Colon (tissue), 2 donors: Measurements from ENCODE around the gene MECR.
A peak's percentile ranks its signal among the peaks of the same experiment; 100 is the strongest.

Source experiments
- FAIRE-seq: peaks from 2 replicates; lab custom pipeline; 2012; peaks lifted over from hg19 to GRCh38; lab: Jason Lieb, UNC
- donor health status: control.
- donor health status: control.

The MECR gene

DNA sequence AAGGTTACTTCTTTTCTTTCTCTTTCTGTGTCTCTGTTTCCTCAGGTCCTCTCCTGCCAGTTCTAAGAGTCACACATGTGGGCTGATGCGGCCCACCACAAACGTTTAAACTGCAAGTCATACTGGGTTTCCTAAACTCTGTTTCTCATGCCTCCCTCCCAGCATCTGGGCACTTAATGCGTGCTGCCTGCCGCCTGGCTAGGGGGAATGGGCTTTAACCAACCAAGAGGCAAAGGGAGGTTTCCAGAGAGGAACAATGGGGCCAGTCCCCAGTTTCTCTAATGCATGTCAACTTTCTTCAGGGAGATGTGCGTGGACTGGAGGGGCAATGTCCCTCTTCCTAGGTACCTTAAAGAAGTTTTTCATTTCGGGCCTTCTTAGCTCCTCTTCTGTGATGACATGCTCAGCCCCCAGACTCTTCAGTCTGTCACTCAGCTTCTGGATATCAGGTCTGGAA, 29.1 kb downstream of the MECR start:
- FAIRE-seq = no peak

DNA sequence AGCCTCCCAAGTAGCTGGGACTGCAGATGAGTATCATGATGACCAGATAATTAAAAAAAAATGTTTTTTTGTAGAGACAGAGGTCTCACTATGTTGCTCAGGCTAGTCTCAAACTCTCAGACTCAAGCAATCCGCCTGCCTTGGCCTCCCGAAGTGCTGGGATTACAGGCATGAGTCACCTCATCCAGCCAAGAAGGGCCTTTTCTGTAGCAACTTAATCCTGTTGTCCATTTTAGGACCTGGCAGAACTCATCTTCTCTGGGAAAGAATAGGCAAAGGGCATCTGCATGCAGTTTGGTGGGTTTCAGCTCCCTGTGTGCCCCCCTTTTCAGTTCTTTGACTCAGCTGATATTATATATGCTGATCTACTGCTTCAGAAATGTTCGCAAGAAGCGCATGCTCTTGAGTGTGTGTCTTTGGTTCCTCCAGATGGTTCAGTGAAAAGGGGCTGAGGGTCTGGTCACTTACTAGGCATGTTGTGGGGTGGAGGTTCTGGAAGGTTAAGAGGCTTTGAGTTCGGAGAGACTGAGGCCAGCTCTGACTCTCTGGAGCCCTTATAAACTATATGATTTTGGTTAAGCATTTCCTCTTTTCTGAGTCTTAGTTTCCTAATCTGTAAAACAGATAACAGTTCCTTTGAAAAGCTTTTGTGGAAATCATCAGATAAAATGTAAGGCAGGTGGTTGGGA, 29.7 kb downstream of the MECR start:
- no peak for FAIRE-seq

DNA sequence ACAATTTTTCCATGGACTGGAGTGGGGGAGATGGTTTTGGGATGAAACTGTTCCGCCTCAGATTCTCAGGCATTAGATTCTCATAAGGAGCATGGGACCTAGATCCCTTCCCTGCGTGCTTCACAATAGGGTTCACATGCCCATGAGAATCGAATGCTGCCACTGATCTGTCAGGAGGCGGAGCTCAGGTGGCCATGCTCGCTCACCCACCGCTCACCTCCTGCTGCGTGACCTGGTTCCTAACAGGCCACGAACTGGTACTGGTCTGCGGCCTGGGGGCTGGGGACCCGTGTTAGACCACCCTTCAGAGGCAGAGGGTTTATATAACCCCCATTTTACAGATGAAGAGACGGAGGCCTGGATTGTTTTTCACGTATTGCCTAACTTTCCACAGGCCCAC, 32.7 kb downstream of the MECR start:
- no peak for FAIRE-seq

DNA sequence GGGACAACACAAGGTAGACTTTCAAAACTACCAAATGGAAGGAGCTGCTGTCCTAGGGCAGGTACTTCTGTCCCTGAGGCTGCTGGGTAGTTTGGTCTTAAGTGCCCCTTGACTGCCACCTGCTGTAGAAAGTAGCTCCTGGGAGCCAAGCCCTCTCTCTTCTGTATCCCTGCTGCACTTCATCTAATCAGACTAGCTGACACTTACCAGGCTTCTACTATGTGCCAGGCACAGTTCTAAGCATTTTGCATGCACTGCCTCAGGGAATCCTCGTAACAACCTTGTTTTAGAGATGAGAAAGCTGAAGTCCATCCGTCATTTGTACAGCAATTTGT, 33.2 kb downstream of the MECR start:
- FAIRE-seq = no peak

DNA sequence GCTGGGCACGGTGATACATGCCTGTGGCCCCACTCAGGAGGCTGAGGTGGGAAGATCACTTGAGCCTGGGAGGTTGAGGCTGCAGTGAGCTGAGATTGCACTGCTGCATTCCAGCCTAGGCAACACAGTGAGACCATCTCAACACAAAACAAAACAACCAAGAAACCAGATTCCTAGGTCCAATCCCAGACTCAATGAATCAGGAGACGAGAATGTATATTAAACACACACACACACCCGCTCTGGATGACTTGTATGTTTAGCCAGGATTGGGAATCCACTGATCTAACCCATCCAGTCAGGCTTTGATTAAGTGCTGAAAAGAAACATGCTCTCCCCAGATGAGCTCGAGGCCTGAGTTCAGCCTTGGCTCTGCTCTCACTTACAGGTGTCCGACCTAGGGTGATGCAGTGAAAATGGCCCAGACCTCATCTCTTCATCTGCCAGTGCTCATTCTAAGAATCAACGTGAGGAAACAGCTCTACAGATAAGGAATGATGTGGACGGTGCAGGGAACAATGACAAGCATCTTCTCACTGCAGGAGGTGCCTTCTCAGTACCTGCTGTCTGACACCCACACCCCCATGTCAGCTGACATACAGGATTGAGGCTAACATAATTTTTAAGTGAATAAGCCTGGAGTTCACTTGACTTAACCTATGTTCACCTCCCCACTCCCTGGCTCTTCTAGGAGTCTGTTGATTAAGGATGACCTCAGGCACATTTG, 33.7 kb downstream of the MECR start:
- no peak for FAIRE-seq

DNA sequence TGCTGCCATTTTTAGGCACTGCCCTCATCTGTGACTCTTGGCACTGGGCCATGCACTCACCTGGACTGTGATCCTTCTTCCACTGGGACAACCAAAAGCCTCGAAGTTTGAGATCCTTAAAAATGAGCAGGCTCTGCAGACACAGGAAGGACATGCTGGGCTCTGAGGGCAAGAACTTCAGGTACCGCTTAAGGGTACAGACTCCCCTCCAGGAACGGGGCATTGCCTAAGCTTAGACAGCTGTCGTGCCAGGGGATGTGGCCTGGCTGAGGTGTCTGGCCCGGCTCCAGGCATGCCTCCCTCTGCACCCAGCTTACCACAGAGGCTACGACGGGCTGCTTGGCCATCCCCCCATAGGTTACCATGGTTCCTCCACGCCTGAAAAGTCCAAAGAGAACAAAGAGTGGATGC, 34.8 kb downstream of the MECR start:
- no peak for FAIRE-seq

DNA sequence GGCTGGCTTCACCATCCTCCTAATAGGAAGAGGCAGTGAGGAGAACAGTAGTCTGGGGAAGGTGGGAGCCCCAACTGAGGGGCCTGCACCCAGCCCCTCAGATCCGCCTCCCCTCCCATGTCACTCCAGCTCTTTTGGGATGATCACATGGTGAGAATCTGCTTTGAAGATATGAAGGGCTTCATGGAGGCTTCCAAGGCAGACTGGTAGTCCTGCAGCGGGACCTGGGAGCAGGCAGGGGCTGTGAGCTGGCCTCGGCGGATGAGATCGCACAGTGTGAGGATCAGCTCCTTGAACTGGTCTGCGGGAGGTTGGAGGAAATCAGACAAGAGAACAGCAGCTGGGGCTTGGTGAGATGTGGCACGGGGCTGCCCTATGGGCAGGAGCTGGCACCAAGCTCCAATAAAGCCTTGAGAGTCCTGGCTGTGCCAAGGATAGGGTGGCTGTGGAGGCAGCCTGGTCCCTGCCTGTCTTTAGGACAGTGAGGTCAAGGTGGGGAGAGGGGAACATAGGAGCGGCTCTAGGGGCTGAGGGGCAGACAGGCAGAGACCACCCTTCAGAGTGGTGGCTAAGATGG, 36.8 kb downstream of the MECR start:
- FAIRE-seq = no peak

DNA sequence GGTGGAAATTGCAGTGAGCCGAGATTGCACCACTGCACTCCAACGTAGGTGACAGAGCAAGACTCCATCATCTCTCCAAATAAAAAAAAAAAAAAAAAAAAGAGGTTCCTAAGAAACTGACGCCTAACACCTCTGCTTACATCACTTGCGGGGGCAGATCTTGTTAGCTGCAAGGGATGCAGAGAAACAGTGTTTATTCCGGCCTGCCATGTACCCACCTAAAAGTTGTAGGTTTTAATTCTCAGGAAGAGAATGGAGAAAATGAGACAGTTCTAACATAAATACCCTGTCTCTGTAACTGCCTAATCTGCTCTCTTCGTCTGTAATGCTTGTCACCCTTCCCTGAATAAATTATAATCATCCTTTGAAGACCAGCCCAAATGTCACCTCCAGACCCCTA, 40.0 kb downstream of the MECR start:
- FAIRE-seq = no peak

DNA sequence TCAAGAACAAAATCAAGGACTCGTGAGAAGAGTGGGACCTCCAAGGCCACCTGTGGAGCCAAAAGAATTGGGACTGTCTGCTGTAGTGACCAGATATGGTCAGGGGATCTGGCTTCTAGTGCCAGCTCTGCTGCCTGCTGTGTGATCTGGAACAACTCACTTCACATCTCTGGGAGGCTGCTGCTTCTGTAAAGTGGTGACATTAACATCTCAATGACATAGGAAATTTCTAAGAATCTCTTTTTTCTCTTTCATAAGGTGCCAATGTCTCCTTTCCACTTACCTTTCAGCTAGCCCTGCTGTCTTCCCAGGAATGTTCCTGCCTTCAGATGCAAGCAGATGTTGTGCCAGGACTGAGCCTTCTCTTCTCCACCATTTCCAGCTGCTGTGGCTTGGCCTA, 44.0 kb downstream of the MECR start:
- no peak for FAIRE-seq

DNA sequence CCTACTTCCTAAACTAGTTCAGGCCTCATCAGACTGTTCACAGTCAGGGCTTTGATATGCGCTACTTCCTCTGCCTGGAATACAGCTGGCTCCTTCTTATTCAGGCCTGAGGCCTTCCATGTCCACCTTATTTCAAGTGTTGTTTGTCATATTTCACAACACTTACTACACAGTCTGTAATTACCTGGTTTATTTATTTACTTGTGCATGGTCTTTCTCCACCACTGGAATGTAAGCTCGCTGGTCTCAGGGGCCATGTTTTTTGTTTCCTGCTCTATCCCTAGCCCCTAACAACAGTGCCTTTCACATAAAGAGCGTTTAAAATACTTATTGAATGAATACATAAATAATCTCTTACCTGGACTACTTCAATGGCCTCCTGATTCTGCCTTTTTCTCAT, 44.5 kb downstream of the MECR start:
- no peak for FAIRE-seq

DNA sequence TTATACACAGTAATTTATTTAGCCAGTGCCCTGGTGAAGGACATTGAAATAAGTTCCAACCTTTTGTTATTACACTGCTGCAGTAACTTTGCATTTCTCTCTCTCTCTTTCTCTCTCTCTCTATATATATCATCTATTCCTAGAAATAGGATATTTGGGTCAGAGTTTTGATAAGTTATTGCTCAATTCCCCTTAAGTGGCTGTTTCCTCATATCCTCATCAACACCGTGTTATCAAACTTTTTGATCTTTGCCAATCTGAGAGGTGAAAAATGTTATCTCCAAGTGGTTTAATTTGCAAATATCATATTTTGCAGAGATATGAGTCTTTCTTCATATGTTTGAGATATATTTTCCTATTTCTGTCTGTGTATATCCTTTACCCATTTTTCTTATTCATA, 47.4 kb downstream of the MECR start:
- no peak for FAIRE-seq

DNA sequence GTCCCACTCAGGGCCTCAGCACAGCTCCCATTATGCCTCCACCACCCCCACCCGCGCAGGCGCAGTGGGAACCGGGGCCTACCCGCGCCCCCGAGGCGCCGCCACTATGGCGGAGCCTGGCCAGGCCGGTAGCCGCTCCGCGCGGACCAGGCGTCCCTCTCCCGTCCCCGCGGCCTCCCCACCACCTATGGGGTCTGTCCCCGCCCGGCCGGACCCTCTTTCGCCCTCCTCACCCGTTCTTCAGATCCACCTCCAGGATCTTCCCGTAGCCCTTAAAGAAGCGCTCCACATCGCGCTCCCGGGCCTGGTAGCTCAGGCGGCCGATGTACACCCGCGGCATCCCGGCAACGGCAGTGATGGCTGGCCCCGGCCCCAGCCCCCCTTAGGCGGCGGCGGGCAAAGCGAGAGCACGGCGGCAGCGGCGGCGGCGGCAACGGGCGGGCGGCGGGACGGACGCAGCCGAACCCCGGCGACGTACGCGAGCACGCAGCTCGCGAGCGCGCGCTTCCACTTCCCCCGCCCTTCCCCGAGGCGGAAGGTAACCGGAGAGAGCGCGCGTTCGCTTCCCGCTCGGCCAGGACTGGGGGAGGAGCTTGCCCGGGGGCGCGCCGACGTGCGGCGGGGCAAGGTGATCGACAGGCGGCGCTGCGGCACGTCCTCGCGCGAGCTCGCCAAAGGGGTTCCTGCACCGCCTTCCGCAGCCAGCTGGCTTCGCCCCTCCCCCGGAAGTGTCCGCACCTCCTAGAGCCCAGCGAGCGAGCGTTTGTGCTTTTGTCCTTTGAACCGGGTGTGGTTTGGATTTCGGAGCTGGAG, 49.1 kb downstream of the MECR start, which contains the start of gene SRSF4:
TSS of gene SRSF4 (minus strand) at position 488 of the 813 bp plus-strand sequence. CDS start at position 340, 148 bp downstream.
- peak; percentile 62 for FAIRE-seq

DNA sequence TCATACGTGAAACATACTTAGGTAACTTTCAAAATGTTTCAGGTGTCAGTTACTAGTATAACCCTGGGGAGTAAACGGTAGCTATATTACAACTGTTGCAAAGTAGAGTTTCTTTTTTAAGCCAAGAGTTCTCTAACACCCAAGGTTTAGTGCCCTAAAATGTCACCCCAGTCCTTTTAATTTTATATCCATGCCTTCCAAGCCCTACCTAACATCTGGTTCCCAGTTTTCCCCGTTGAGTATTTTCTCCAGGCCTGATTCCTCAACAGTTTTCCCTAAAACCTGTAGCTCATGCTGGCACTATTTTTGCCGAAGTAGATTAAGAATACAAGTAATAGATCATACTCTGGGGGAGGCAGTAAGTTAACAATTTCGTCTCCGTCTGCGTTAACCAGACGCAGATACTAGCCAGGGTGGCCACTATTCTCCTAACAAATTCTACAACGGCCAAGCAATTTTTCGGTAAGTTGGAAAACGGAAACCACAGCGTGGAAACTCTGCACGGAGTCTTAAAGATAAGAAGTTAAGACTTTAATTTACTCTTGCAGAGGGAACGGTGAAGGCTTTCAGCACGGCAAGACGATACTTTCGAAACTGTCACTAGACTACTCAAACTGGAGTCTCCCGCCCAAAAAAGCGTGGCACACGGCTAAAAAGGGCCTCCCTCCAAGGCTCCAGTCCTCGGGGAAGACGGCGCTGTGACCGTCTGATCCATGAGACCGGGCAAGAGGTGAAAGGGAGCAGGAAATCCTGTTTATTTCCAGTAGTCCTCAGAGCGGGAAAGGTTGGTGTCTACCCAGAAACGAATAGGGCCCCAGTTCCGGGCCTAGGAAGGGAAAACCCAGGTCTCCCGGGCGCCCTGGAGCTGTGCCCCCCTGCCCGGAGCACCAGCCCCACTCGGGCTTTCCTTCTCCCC, 50.0 kb downstream of the MECR start:
- FAIRE-seq = no peak

DNA sequence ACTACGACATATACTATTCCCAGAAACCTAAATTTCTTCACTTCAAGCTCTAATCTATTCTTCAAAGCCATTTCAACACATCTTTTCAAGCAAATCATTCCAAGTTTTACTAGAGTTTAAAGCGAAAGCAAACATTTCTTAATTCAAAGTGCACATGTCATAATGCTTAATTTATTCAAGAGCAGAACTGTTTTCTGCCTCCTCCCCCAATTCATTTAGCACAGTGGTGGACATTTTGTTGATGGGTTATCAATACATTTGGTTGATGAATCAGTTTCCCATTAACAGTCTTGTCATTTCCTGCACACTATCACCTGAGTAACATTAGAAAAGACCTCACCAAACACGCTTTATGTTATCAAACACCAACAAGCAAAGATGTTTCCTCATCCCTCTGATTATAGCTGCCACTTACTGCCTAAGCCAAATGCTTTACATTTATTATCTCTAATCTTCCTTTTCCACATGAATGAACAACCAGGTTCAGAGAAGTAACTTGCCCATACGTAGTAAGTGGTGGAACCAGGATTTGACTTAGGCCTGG, 51.0 kb downstream of the MECR start:
- FAIRE-seq = no peak

DNA sequence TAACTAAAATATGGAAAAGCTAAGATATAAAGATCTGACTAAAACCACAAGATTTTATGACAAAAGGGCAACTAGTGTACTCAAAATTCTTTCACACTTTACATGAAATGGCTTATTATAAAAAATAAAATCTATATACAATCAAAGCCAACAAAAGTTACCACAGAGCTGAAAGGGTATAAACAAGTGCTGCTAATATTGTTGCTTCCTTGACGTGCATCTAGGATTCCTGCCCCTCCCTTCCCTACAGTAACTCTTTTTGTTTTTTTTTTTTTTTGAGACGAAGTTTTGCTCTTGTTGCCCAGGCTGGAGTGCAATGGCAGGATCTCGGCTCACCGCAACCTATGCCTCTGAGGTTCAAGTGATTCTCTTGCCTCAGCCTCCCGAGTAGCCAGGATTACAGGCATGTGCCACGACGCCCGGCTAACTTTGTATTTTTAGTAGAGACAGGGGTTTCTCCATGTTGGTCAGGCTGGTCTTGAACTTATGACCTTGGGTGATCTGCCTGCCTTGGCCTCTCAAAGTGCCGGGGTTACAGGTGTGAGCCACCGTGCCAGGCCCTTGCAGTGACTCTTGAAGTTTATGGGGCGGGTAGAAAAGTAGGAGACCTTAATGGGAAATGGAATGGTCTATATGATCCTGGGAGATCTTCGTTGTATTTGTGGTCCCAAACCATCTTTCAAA, 53.6 kb downstream of the MECR start:
- FAIRE-seq = no peak

DNA sequence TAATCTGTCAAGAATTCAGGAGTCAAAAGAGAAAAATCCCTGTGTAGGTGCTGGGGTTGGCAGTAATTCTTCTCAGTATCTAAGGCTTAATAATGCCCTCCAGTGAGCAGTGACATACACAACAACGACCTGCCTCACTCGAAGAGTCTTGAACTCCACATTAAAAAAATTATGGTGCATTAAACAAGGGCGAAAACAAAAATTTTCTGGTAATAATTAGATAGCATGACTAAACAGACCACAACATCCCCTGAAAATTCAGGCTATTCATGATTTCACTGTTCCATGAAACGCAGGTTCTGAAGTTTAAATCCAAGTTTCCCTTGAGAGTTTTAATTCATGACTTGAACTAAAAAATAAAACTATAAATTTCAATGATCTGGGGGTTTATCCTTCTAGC, 54.2 kb downstream of the MECR start:
- FAIRE-seq = no peak

DNA sequence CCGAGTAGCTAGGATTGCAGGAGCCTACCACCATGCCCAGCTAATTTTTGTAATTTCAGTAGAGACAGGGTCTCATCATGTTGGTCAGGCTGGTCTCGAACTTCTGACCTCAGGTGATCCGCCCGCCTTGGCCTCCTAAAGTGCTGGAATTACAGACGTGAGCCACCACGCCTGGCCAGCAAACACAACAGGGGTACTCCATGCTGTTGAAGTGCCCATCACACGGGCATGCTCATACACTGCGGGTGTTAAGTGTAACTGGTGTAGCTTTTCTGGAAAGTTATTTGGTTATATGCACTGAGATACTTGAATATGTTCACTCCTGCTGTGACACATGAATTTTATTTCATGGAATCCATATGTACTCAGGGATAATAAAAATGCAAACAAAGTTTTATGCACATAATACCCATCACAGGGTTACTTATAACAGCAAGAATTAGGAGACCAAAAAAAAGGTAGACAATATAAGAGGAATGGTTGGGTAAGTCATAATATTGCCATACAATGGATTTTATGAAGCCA, 58.3 kb downstream of the MECR start:
- no peak for FAIRE-seq

DNA sequence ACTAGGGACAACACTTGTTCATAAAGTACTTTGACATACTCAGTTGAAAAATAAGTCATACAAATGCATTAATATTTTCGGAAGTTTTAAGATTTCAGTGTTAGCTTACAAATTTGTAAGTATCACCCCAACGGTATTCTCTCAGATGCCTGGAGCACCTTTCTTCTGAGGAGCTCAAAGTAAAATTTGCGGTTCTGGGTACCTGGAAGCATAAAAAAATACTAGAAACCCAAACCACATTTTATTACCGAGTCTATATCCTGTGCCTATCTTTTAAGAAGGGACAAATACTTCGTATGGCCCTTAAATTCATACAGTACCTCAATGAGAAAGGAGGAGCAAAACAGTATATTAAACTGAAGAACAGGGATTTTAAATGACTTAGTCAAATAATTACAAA, 59.2 kb downstream of the MECR start:
- FAIRE-seq = no peak

DNA sequence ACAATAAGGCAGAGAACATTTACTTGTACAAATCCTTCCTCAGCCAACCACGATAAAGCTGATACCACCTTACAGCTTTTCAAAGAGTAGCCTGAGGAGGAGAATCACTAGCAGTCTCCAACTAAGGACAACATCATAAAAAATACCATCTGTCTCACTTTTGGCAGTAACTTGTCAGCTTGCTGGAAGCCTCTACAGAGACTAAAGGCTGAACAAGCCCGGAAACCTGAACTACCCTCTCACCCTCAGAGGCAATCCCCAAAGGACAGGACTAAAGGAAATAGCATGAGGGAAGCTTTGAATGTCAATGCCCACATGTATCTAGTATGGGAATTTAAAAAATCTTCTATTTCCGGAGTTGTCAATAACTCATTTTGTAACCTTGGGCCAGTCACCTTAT, 59.6 kb downstream of the MECR start:
- no peak for FAIRE-seq

DNA sequence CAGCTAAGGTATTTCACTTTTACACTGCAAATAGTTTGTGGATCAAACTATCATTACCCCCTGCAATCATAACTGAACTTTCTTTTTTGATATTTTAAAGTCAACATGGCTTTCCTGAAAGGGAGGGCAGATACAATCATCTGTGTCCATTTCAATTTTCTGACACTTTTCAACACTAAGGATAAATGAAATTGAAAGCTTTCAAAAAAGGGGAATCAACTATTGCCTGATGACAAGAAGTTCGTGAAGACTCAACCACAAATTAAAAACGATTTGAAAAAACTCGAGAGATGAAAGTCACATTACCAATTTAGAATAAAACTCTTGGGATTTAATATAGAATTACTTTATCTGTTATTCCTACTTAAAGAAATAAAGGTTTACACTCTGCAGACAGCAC, 60.8 kb downstream of the MECR start:
- no peak for FAIRE-seq

DNA sequence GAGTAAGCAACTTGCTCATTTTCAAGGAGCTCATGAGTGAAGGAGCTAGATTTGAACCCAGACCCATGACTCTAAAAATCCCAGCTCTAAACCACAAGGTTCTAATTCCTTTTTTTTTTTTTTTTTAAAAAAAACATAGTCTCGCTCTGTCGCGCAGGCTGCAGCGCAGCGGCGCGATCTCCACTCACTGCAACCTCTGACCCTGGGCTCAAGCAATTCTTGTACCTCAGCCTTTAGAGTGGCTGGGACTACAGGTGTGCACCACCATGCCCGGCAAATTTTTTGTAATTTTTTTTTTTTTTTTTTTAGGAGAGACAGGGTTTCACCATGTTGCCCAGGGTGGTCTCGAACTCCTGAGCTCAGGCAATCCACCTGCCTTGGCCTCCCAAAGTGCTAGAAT, 62.8 kb downstream of the MECR start:
- FAIRE-seq = no peak
